SK-N-SH (cell line): ENCODE measurements around the gene HEPACAM.

Experiments used
- FOSL2 ChIP-seq: IDR thresholded peaks from 2 replicates; pipeline ENCODE4 v1.4.0; 2012; ENCODE audit warnings: low read depth, mild to moderate bottlenecking, moderate library complexity, borderline replicate concordance
- RFX5 ChIP-seq: IDR thresholded peaks from 2 replicates; pipeline ENCODE4 v1.6.1; 2012; ENCODE audit warnings: mild to moderate bottlenecking, improper control_type of control experiment, low read length
- TAF1 ChIP-seq: IDR thresholded peaks from 2 replicates; pipeline ENCODE4 v1.6.1; 2012; ENCODE audit warnings: low read depth, mild to moderate bottlenecking, low read length, moderate library complexity, borderline replicate concordance
- TF ChIP-seq, protein P1 (sequence below): fragments of 200-600 bp; sonication (generic); IDR thresholded peaks from 2 replicates; pipeline ENCODE4 v1.6.1; 2017; ENCODE audit warnings: antibody characterized with exemption, mild to moderate bottlenecking, moderate library complexity
- TF ChIP-seq, protein P2 (sequence below): IDR thresholded peaks from 2 replicates; pipeline ENCODE4 v1.4.0; 2012; ENCODE audit warnings: low read depth, borderline replicate concordance

DNA sequence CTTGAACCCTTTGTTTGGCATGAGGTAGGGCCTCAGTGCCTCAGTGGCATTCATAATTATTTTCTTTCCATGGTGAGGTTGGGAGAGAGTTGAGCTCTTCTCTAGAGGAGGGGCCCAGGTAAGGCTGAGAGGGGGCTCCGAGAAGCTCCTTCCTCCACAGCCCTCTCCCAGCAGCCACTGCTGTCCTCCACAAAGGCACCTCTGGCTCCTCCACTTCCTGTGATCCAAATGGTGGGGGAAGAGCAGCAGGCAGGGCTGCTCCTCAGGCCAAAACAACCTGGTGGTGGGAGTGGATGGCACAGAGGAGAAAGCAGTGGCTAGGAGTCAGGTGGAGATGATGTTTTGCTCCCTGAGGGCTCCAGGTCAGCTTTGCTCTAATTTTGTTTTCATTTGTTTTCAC lies 51.5 kb downstream of the HEPACAM start:
- TF ChIP-seq TAF1: no peak
- TF ChIP-seq, protein P1, sequence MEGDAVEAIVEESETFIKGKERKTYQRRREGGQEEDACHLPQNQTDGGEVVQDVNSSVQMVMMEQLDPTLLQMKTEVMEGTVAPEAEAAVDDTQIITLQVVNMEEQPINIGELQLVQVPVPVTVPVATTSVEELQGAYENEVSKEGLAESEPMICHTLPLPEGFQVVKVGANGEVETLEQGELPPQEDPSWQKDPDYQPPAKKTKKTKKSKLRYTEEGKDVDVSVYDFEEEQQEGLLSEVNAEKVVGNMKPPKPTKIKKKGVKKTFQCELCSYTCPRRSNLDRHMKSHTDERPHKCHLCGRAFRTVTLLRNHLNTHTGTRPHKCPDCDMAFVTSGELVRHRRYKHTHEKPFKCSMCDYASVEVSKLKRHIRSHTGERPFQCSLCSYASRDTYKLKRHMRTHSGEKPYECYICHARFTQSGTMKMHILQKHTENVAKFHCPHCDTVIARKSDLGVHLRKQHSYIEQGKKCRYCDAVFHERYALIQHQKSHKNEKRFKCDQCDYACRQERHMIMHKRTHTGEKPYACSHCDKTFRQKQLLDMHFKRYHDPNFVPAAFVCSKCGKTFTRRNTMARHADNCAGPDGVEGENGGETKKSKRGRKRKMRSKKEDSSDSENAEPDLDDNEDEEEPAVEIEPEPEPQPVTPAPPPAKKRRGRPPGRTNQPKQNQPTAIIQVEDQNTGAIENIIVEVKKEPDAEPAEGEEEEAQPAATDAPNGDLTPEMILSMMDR: no peak
- TF ChIP-seq, protein P2, sequence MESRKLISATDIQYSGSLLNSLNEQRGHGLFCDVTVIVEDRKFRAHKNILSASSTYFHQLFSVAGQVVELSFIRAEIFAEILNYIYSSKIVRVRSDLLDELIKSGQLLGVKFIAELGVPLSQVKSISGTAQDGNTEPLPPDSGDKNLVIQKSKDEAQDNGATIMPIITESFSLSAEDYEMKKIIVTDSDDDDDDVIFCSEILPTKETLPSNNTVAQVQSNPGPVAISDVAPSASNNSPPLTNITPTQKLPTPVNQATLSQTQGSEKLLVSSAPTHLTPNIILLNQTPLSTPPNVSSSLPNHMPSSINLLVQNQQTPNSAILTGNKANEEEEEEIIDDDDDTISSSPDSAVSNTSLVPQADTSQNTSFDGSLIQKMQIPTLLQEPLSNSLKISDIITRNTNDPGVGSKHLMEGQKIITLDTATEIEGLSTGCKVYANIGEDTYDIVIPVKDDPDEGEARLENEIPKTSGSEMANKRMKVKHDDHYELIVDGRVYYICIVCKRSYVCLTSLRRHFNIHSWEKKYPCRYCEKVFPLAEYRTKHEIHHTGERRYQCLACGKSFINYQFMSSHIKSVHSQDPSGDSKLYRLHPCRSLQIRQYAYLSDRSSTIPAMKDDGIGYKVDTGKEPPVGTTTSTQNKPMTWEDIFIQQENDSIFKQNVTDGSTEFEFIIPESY: no peak
- no peak for TF ChIP-seq FOSL2
- no peak for TF ChIP-seq RFX5
